GM19324 (cell line): ENCODE data around the gene RBMS1.

Source experiments
- ATAC-seq: cut with Tn5 transposase; IDR thresholded peaks from one replicate; pipeline ENCODE4 v1.9.1; 2021; ENCODE audit warnings: mild to moderate bottlenecking, moderate library complexity; ENCODE audit not compliant: unreplicated experiment, low FRiP score

Gene RBMS1

DNA sequence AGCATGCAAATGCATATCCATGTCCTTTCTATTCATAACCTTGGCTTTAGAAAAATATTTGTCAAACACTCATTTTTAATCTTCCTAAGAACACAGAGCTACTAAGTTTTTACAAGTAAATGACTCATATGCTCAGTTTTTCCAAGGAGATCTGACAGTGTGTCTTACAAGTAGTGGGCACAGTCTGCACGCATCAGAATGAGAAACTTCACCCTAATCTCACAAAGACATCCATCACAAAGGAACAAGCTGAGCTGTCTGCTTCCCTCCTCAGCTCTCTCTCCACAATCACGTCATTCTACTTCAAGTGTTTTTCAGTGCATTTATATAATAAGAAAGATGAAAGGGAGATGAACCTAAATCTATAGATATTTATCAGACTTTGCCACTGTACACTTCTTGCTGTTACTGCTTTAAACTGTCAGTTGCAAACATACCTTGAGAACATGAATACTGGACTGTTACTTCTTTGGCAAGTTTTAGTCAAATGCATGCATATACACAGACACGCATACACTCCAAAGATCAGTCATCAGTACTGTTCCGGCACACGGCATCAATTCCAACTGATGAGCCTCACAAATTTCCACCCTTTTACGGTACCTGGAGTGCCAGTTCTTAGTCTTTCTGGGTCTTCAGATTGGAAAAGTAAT is 75.7 kb downstream of the RBMS1 start:
- no peak for ATAC-seq

DNA sequence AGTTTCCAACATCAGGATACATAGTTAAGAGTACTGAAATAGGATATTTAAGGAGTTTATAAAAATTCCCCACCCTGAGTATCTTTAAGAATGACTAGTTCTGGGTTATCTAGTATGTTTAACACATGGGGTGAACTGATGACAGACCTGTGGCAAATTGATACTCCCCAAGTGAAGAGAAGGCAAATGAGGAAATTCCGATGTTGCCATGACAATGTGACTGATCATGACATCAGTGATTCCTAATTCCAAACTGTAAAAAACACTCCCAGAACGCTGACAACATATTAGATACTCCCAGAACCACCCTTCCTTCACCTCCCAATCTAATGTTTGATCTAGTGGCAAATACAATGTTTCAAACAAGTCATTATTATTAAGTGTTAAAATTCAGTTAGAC is 77.6 kb downstream of the RBMS1 start:
- no peak for ATAC-seq

- ATAC-seq, result no peak
Measured at GRCh38 chr2:160411955-160412354, 81.7 kb downstream of the RBMS1 start.

GRCh38 chr2:160411167-160411566 is 82.4 kb downstream of the RBMS1 start:
- peak; percentile 36 for ATAC-seq

DNA sequence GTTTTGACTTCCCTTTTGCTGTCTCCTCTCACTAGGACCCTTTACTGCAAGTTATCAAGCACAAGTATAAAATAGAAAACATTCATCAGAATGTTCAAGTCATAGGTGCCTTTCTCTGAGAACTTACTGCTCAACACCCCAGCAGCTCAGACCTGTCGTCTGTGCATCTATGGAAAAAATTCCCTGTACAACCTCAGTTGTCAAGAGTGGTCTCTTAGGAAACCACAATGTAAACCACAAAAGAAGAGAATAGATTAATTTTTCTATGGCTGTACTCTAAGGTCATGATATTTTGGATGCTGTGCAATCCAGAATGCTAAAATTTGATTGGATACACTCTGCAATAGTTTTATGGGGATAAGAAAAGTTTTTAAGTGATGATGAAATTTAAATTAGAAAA is 84.1 kb downstream of the RBMS1 start:
- no peak for ATAC-seq

GRCh38 chr2:160408959-160409291 is 84.7 kb downstream of the RBMS1 start:
- no peak for ATAC-seq

DNA sequence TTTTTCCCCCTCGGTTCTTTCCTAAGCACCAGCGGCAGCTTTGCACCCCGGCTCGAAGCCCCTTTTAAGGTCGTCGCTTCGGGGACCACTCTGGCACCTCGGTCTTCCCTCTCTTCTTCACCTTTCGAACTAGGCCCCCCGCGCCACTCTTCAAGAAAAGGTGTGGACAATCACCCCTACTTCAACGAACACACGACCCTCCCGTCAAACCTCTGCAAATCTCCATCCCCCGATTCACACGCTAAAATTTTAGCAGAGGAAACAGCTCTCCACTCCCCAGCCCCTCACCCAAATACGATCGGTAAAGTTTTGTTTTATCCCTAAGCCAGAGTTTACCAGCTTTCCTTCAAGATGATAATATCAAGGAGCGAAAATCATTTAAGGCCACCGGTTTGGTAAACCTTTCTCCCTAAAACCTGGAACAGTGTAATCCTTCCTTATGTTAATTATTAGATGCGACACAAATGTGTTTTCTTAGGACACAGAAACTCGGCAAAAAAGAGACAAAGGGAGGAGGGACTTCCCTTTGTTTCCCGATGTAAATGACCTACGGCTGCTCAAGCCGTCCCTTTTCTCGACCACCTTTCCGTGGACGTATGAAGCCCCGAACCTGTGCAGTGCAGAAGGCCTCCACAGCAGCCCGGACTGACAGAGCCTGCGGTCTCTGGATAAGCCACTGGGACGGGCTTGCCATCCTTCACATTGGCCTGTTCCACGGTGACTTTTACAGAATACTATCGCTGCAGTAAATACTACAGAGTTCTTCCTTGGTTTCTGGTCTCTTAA is 85.2 kb downstream of the RBMS1 start:
- ATAC-seq, result no peak

DNA sequence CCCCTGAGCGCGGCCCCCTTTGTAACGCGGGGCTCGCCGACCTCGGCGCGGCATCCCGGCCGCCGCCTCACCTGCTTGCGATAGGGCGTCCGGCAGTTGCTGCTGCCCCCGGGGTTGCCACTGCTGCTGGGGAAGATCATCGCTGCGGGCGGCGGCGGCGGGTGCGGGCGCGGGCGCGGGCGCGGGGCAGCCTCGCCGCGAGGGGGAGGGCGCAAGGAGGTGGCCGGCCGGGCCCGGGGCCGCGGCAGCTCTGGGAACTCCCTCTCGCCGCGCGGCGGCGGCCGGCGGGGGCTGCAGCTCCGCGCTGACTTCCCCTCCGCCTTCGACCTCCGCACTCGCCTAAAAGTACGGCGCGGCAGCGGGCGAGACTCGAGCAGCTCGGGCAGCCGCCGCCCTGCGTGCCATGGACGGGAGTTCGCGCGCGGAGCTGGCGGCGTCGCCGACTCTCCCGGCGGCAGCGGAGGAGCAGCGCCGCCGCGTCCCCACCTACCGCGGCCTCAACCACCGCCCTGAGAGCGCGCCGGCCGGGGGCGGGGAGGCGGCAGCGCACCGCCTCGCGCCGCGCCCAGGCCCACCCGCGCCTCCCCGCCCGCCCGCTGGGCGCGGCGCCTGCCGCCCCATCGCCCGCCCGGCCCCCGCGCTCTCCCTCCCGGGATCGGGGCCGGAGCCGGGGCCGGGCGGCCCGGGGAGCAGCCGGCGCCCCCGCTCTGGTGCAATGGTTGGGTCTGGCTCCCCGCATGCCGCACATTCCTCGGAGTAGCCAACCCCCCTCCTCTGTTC is 86.0 kb downstream of the RBMS1 start:
- peak; percentile 71 for ATAC-seq

- ATAC-seq, result peak; percentile 49
Measured at GRCh38 chr2:160406591-160407392, 86.8 kb downstream of the RBMS1 start.

GRCh38 chr2:160405077-160405867 is 88.3 kb downstream of the RBMS1 start:
- no peak for ATAC-seq

DNA sequence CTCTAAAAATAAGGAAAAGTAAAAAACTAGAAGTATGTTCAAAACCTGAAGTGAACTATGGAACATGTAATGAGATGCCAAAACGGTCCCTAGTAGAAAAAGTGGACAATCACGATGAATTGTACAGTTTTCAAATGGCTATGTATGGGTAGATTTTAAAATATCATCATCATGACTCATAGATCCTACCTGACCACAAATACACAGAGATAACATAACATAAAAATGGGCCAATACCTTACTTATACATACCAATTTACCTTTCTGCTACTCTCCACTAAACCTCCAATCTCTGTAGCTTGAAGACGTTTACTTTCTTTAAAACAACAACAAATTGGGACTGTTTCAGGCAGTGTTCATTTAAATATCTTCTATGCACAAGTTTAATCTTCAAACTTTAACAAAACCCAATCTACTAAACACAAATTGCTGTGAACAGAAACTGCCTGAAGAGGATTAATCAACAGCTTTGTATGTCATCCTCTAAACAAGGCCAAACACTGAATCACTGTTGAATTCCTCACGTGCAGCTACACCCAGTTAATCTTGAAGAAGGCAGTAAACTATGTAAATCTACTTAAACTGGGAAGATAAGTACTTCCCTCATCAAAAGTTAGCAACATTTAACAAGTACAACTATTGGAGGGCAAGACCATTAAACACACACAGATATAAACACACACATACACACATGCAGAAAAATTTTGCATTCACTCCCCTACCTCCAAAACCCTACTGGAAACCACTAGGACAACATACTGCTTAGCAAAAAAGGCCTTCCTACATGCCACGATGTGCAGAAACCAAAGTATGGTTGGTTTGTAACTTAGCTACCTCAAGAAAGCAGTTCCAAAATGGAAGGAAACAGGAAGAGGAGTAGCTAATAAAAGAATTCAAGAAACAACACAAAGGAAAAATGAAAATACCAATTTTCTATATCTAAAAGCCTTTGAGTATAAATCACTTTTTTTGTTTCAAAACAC is 90.3 kb downstream of the RBMS1 start:
- no peak for ATAC-seq

- no peak for ATAC-seq
Measured at GRCh38 chr2:160402501-160402900, 91.1 kb downstream of the RBMS1 start.

DNA sequence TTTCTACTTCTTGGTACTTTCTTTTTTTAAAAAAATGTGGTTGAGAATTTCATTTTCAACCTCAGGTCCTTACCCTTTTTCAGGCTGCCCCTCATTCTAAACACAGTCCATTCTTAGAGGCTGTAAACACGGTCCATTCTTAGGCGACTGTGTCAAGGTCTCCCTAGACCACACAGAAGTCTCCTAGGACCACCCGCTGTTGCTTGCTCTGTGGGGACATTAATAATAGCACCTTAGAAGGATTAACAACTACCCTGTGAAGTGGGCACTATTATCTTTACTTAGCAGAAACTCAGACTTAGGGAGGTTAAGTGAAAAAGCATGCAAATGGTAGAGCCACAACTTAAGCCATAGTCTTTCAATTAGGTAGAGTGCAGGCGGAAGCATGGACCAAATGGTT is 91.7 kb downstream of the RBMS1 start:
- no peak for ATAC-seq

DNA sequence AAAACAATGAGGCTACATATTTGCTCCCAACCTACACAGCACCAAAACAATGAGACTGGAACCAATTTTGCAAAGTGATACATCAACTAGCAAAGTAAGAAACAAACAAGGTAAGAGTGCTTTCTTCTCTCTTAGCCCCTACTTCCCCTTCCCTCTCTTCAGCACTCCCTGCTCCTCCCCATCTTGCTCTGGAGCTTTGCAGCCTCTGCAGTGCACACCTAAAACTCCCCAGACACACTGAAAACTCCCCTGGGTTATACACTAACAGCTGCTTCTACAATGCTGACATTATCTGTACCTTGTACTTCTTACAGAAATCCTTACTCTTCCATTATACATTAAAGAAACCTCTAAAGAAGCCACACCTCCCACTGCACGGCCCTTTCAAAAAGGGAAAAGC is 93.7 kb downstream of the RBMS1 start:
- ATAC-seq, result no peak

GRCh38 chr2:160397530-160397865 is 96.1 kb downstream of the RBMS1 start:
- no peak for ATAC-seq

GRCh38 chr2:160394153-160394552 is 99.5 kb downstream of the RBMS1 start:
- peak; percentile 96 for ATAC-seq

GRCh38 chr2:160392201-160392600 is 101.4 kb downstream of the RBMS1 start:
- no peak for ATAC-seq

DNA sequence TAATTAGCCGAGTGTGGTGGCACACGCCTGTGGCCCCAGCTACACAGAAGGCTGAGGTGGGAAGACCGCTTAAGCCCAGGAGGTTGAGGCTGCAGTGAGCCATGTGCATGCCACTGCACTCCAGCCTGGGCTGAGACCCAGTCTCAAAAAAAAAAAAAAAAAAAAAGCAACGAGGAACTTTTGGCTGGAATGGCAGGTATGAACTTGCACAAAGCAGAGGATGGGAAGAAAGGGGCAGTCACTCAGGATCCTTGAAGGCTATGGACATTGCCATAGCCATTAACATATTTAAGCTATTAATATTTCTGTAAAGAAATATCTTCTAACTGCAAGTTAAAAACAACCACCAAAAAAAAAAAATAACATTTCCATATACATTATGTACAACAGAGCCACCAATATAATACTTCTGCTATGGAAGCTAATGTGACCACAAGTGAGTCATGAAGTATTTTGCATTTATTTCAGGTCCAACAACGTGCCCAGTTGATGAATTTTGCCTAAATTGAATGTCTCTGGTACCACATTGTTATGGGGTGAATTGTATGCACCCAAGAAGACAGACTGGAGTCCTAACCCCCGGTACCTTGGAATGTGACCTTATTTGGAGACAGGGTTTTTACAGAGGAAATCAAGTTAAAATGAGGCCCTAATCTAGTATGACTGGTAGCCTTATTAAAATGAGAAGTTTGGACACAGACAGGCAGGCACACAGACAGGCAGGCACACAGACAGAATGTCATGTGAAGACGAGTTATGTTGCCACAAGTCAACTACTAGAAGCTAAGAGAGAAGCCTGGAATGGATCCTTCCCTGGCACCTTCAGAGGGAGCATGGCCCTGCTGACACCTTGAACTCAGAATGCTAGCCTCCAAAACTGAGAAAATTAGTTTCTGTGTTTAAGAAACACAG is 102.8 kb downstream of the RBMS1 start:
- no peak for ATAC-seq
